ENCODE measurements around the gene ATP11A.

The ATP11A gene

DNA sequence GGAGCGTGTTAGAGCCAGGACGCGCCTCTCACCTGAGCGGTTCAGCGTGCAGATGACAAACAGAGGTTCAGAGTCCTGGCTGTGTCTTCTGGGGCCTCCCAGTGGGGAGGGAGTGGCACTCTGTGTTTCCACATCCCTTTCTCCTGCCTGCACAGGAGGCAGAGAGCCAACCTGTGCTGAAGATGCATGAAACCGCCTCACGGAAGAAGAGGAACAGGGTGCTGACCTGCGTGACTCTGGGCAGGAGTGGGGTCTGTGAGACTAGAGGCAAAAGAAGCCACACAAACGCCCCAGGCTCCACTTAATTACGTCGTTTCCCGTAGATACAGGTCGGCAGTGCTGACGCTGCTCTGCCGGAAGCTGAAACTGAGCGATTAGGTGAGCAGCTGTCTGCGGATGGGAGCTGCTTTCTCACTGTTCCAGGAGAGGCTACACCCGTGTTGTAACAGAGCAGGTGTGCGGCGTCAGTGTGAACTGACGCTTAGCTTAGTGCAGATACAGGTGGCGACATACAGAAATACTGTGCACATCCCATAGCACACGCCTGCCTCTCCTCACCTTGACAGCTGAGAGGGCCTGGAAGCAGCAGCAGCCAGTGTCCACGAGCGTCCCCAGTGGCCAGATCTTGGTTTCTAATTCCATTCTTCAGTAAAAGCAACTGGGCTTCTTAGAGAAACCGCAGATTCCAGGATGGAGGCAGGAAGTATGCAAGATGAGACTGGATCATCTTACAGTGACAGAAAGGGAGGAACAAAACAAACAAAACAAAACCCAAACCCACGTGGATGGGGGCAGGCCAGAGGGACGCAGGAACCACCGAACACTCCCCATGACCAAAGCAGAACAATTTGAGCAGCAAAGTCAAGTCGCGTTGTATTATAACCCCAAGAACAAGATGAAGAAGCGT is 241.4 kb downstream of the ATP11A start:
- DNase-seq (ENCODE audit: extremely low spot score, insufficient read length, low read depth), result peak; percentile 36
- peak; percentile 70 for FAIRE-seq

DNA sequence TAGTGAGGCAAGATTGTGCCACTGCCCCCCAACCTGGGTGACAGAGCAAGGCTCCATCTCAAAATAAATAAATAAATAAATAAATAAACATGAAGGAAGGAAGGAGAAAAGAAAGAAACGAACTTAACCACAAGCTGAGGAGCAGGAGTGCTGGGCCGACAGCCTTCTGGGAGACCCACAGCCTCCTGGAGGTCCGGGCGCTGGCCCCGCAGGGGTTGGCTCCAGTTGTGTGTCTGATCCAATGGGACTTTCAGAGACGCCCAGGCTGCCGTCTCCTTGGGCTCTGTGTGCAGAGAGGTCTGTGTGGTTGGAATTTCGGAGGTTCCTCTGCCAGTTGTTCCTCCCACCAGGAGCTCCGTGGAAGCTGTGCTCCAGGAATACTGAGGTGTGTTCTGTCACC is 243.1 kb downstream of the ATP11A start:
- no peak for FAIRE-seq
- DNase-seq (ENCODE audit: extremely low spot score, insufficient read length, low read depth), result no peak

DNA sequence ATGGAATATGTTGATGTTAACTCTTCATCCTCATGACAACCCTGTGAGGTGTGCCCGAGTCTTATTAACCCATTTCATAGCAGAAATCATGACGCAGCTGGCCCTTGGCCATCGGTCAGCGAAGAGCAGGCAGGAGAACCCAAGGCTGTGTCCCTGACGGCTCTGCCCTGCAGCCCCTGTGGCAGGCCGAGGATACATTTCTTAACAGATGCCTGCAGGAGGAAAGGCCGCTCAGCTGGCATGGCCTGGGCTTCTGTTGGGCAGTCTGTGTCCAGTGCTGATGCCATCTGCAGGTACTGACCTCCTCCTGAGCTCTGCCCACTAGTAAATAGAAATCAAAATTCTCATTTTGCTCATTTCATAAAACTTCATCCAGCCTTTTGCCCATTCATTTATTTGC is 243.8 kb downstream of the ATP11A start:
- no peak for FAIRE-seq

DNA sequence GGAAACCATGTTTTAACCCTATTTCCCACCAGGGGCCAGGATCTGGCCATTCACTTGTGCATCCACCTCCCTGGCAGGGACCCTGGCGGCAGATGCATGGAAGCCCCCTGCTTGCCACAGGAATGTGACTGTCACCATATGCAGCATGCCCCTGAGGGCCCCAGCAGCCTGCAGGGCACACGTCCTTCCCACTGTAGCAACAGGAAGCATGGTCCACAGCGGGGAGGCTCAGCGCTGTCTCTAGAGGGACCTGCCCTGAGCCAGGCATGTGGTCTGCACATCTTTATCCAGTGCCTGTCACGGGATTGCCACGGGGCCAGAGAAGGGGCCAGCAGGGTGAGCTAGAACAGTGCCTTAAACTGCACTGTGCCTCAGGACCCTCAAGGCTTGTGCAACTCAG is 244.2 kb downstream of the ATP11A start:
- DNase-seq (ENCODE audit: extremely low spot score, insufficient read length, low read depth) (no peak), FAIRE-seq (no peak)

More for the DNA sequence above, 243.8 kb downstream of the ATP11A start:
- no peak for DNase-seq (ENCODE audit: extremely low spot score, insufficient read length, low read depth)

All from GM18507 (cell line).